K562 (cell line): ENCODE measurements around the gene AFF1. TPM values are rescaled to one million over a fixed set of nuclear protein-coding genes. Genes with fewer than 3 reads are reported as not detected.

Experiments
- ATAC-seq: fragments of 200-7000 bp; cut with Tn5 transposase; 3 replicates; pipeline ENCODE4 v1.9.1; 2020; ENCODE audit warnings: moderate library complexity
- BruUV-seq: library from RNA; stranded (reverse); fragments of 400-500 nt; replicated peaks from 2 replicates; lab custom pipeline; 2021; lab: Mats Ljungman, UMichigan
- CTCF ChIA-PET: fragments of 300-600 bp; formaldehyde crosslinking; extraction: SDS; loops from one replicate; lab custom pipeline; 2021; ENCODE audit warnings: low intra/inter-chr PET ratio; lab: Yijun Ruan, JAX
- POLR2A ChIA-PET: fragments of 300-600, 350-650 bp; sonication (Branson Sonifier 250); formaldehyde crosslinking; extraction: SDS; loops from one replicate; lab custom pipeline; 2021; ENCODE audit warnings: antibody characterized with exemption, inconsistent platforms; lab: Yijun Ruan, JAX
- DNase-seq, 4 experiments: peaks; one replicate each; pipeline versions ENCODE4 v3.0.0 to v3.0.0-alpha.2; 2011 to 2018; ENCODE audit warnings: low spot score in 3 of 4, mixed read lengths in 3 of 4; ENCODE audit errors: extremely low read depth in 1 of 4
- FAIRE-seq: peaks from 2 replicates; lab custom pipeline; 2011; peaks lifted over from hg19 to GRCh38; lab: Jason Lieb, UNC
- H2AFZ ChIP-seq: 2 replicates; pipeline ENCODE4 v1.6.0; 2011; ENCODE audit warnings: low read depth, low read length, control low read depth, inconsistent platforms
- H3K27ac ChIP-seq: fragments of 200-600 bp; 3 replicates; pipeline ENCODE4 v1.8.0; 2011; ENCODE audit warnings: low read depth, mild to moderate bottlenecking, control low read depth, inconsistent platforms, low read length, moderate library complexity, mixed read lengths; ENCODE audit errors: extremely low read depth
- H3K27me3 ChIP-seq, 2 experiments: fragments of 300-600 bp in 1 of 2; 2 replicates in 1 of 2; 3 replicates in 1 of 2; pipeline versions ENCODE4 v1.6.0 to v1.8.0; 2011; ENCODE audit warnings: inconsistent platforms in 2 of 2, low read length in 2 of 2, mild to moderate bottlenecking in 1 of 2, mixed read lengths in 1 of 2, moderate library complexity in 1 of 2; ENCODE audit not compliant: control insufficient read depth in 2 of 2, insufficient read depth in 2 of 2
- H3K36me3 ChIP-seq: fragments of 300-600 bp; 3 replicates; pipeline ENCODE4 v1.8.0; 2011; ENCODE audit warnings: mild to moderate bottlenecking, low read length, inconsistent platforms; ENCODE audit not compliant: control insufficient read depth, insufficient read depth
- H3K4me1 ChIP-seq, 2 experiments: fragments of 200-600 bp in 1 of 2; replicated peaks in 1 of 2; 2 replicates in 1 of 2; 3 replicates in 1 of 2; pipeline versions ENCODE4 v1.5.1 to v1.8.0; 2011; ENCODE audit warnings: inconsistent platforms in 2 of 2, low read length in 2 of 2, mild to moderate bottlenecking in 1 of 2, mixed read lengths in 1 of 2, moderate library complexity in 1 of 2; ENCODE audit not compliant: control insufficient read depth in 2 of 2, insufficient read depth in 2 of 2
- H3K4me2 ChIP-seq: 2 replicates; pipeline ENCODE4 v1.6.1; 2011; ENCODE audit warnings: low read length, control low read depth, inconsistent platforms, mixed read lengths; ENCODE audit not compliant: insufficient read depth
- H3K4me3 ChIP-seq: fragments of 200-600 bp; sonication (generic), shearing (Covaris generic); 2 replicates; pipeline ENCODE4 v1.5.1; 2016; ENCODE audit warnings: control low read depth, inconsistent platforms
- H3K79me2 ChIP-seq: fragments of 200-600 bp; 3 replicates; pipeline ENCODE4 v1.8.0; 2011; ENCODE audit warnings: low read length, inconsistent platforms; ENCODE audit not compliant: control insufficient read depth, insufficient read depth
- H3K9ac ChIP-seq, 2 experiments: 2 replicates each; pipeline versions ENCODE4 v1.6.0 to v1.6.1; 2011; ENCODE audit warnings: low read depth in 2 of 2, low read length in 2 of 2, control low read depth in 1 of 2, inconsistent platforms in 1 of 2, mild to moderate bottlenecking in 1 of 2, mixed read lengths in 1 of 2; ENCODE audit not compliant: insufficient read depth in 1 of 2
- H3K9me1 ChIP-seq: one replicate; pipeline ENCODE4 v1.6.0; 2011; ENCODE audit warnings: inconsistent platforms, mild to moderate bottlenecking, low read length, moderate library complexity; ENCODE audit not compliant: control insufficient read depth, insufficient read depth
- H3K9me3 ChIP-seq: replicated peaks from 2 replicates; pipeline ENCODE4 v1.5.1; 2011; ENCODE audit warnings: low read depth, low read length, inconsistent platforms; ENCODE audit not compliant: control insufficient read depth, insufficient read depth
- H4K20me1 ChIP-seq: replicated peaks from 2 replicates; pipeline ENCODE4 v1.6.1; 2011; ENCODE audit warnings: low read length, inconsistent platforms, mixed read lengths; ENCODE audit not compliant: control insufficient read depth, insufficient read depth
- CREB5 ChIP-seq: fragments of 250-450 bp; sonication (Bioruptor Pico); IDR thresholded peaks from 2 replicates; pipeline ENCODE4 v1.5.0; 2020; ENCODE audit warnings: mild to moderate bottlenecking
- IRF9 ChIP-seq: fragments of 450-650 bp; IDR thresholded peaks from 2 replicates; pipeline ENCODE4 v1.6.1; 2016; ENCODE audit warnings: missing biosample characterization, missing genetic modification characterization
- L3MBTL2 ChIP-seq: fragments of 450-650 bp; IDR thresholded peaks from 2 replicates; pipeline ENCODE4 v1.6.1; 2016; ENCODE audit warnings: mild to moderate bottlenecking, moderate library complexity
- NEUROD1 ChIP-seq: fragments of 150-350 bp; IDR thresholded peaks from 2 replicates; pipeline ENCODE4 v1.6.1; 2014; ENCODE audit warnings: borderline replicate concordance, low read length, low read depth; ENCODE audit not compliant: partially characterized antibody
- NFE2L1 ChIP-seq: fragments of 450-650 bp; IDR thresholded peaks from 2 replicates; pipeline ENCODE4 v1.6.1; 2016; ENCODE audit warnings: missing genetic modification characterization, low read depth, mild to moderate bottlenecking, missing compliant biosample characterization, moderate library complexity, borderline replicate concordance
- RUNX1 ChIP-seq: sonication (generic); IDR thresholded peaks from 2 replicates; pipeline ENCODE4 v1.6.1; 2016; ENCODE audit warnings: antibody characterized with exemption, low read depth
- SMARCC2 ChIP-seq: fragments of 450-650 bp; IDR thresholded peaks from 2 replicates; pipeline ENCODE4 v1.6.1; 2017; ENCODE audit warnings: antibody characterized with exemption, moderate library complexity, mild to moderate bottlenecking, low read depth
- TRIM25 ChIP-seq: fragments of 450-650 bp; IDR thresholded peaks from 2 replicates; pipeline ENCODE4 v1.7.0; 2016; ENCODE audit warnings: borderline replicate concordance
- WHSC1 ChIP-seq: IDR thresholded peaks from one replicate; pipeline ENCODE4 v1.6.1; 2012; ENCODE audit warnings: low read length, control low read depth, inconsistent platforms
- ZEB2 ChIP-seq: fragments of 450-650 bp; IDR thresholded peaks from 2 replicates; pipeline ENCODE4 v1.6.1; 2016
- ZNF274 ChIP-seq: IDR thresholded peaks from 2 replicates; pipeline ENCODE4 v1.6.1; 2011; ENCODE audit warnings: low read depth, mild to moderate bottlenecking, low read length, moderate library complexity, borderline replicate concordance
- whole genome bisulfite sequencing: fragments of 100-300 bp; shearing (Covaris generic); methylation state at CpG from one replicate; pipeline ENCODE4 v1.1.6; 2016; ENCODE audit warnings: low coverage, mixed read lengths; ENCODE audit not compliant: insufficient coverage; ENCODE audit errors: missing lambda C conversion rate; 5-methylcytosine and 5-hydroxymethylcytosine counted together
- in situ Hi-C: fragments of 300-500 bp; cut with MboI; formaldehyde crosslinking; loops from 4 replicates; pipeline ENCODE4 v1.15.0; 2018; ENCODE audit warnings: inconsistent platforms, mixed read lengths
- intact Hi-C: fragments of 100-400 bp; cut with micrococcal nuclease; formaldehyde crosslinking; loops from 2 replicates; pipeline ENCODE4 v1.14.2; 2022
- polyA plus RNA-seq, 8 experiments: library from polyadenylated mRNA; depleted of rRNA in 4 of 8; stranded (reverse) in 5 of 8; unstranded in 3 of 8; fragments of >200 nt; fragmentation: Nextera tagmentation in 2 of 8; fragmentation: Illumina TruSeq in 1 of 8; extraction: Ambion mirVana in 2 of 8; extraction: Trizol in 1 of 8; gene quantifications; 2 replicates each; pipeline versions ENCODE4 v1.2.1 to v1.2.3, GENCODE V29; 2011 to 2014; ENCODE audit warnings: inconsistent platforms in 1 of 8, missing spikeins in 1 of 8
- total RNA-seq, 7 experiments: library from RNA; depleted of rRNA in 6 of 7; stranded (reverse); fragments of >200 nt in 6 of 7; fragmentation: Illumina TruSeq in 2 of 7; extraction: Trizol in 2 of 7; gene quantifications; 2 replicates each; pipeline versions ENCODE4 v1.2.1 to v1.2.3, GENCODE V29; 2011 to 2021; ENCODE audit warnings: low replicate concordance in 1 of 7

The AFF1 gene
- total and polyA plus RNA-seq, 9 of the 15 experiments (the other 6 are each of a cell fraction or from before 2014, with no cell fraction given): 4.1 to 47.5 (median 17.2) TPM

- TF ChIP-seq TRIM25 (no peak), WHSC1 (no peak)
Observed at GRCh38 chr4:87087420-87087819, 152.6 kb downstream of the AFF1 start (continued).

- no peak overlapping the region for H3K4me3 ChIP-seq
- H2AFZ ChIP-seq: no peak overlapping the region
- ChIA-PET CTCF (interaction anchor here (0.6 kb wide), 1 partner anchor 17 kb away, joined by 3 read pairs; no protein-coding TSS in a partner anchor), POLR2A (no interaction called here)
- no peaks in the 10 kb centered on the region for H3K9me3 ChIP-seq
- peaks cover 14% of the 10 kb centered on the region; the same call in 2 of the 3 replicates for H3K79me2 ChIP-seq
- FAIRE-seq (no peak), ATAC-seq (no peak), DNase-seq (no peak)
- BruUV-seq: no TSS peak
- 92% methylated on average over 8 of the region's 8 CpGs for WGBS
- H3K27ac ChIP-seq: no peak overlapping the region
- no peak overlapping the region for H3K4me2 ChIP-seq
- TF ChIP-seq SMARCC2 (no peak), NFE2L1 (tag) (no peak), NEUROD1 (no peak), RUNX1 (no peak), L3MBTL2 (no peak), CREB5 (CRISPR knock-in tag) (no peak), ZEB2 (no peak), ZNF274 (no peak), IRF9 (tag) (no peak)
- H3K36me3 ChIP-seq: peaks cover 51% of the 10 kb centered on the region
- H3K27me3 ChIP-seq: no peaks in the 10 kb centered on the region
- H3K9me1 ChIP-seq: no peaks in the 10 kb centered on the region
- in situ Hi-C loops: no loop called here
- no peak overlapping the region for H3K9ac ChIP-seq
- intact Hi-C loops: no loop called here
- no peaks in the 10 kb centered on the region for H4K20me1 ChIP-seq
- H3K4me1 ChIP-seq: peaks cover 5 to 14% of the 10 kb centered on the region in 2 experiments; a peak in 3 of 5 replicates
Observed at GRCh38 chr4:87088186-87088585, 153.4 kb downstream of the AFF1 start.
